Fibroblast of mammary gland (primary cell): Measurements from ENCODE around the gene TRERF1.
"Not testable (repeated sequence)": the region's sequence is repeated elsewhere in the genome, so short reads cannot be mapped to it uniquely, and the experiment has no call there.

Experiments used
- DNase-seq: peaks from one replicate; pipeline ENCODE4 v3.0.0-alpha.2; 2010; ENCODE audit warnings: low read depth
- H3K4me3 ChIP-seq: 2 replicates; pipeline ENCODE4 v1.5.1; 2011; ENCODE audit warnings: low read depth, mild to moderate bottlenecking, low read length, moderate library complexity; ENCODE audit not compliant: control insufficient read depth
- TF ChIP-seq, protein P1 (sequence below): conservative IDR thresholded peaks from 2 replicates; pipeline ENCODE4 v1.5.1; 2011; ENCODE audit warnings: low read depth, low read length, inconsistent platforms; ENCODE audit not compliant: control insufficient read depth, insufficient read depth

The TRERF1 gene

GRCh38 chr6:42450477-42451332 lies 1.0 kb downstream of the TRERF1 start:
- no peak for DNase-seq

GRCh38 chr6:42449917-42450476 lies 1.7 kb downstream of the TRERF1 start:
- peak; percentile 35 for DNase-seq
- TF ChIP-seq, protein P1, sequence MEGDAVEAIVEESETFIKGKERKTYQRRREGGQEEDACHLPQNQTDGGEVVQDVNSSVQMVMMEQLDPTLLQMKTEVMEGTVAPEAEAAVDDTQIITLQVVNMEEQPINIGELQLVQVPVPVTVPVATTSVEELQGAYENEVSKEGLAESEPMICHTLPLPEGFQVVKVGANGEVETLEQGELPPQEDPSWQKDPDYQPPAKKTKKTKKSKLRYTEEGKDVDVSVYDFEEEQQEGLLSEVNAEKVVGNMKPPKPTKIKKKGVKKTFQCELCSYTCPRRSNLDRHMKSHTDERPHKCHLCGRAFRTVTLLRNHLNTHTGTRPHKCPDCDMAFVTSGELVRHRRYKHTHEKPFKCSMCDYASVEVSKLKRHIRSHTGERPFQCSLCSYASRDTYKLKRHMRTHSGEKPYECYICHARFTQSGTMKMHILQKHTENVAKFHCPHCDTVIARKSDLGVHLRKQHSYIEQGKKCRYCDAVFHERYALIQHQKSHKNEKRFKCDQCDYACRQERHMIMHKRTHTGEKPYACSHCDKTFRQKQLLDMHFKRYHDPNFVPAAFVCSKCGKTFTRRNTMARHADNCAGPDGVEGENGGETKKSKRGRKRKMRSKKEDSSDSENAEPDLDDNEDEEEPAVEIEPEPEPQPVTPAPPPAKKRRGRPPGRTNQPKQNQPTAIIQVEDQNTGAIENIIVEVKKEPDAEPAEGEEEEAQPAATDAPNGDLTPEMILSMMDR, result no peak

More at GRCh38 chr6:42450477-42451332, 1.0 kb downstream of the TRERF1 start:
- TF ChIP-seq, protein P1, result no peak
- peak overlapping the region; percentile 87 for H3K4me3 ChIP-seq

DNA sequence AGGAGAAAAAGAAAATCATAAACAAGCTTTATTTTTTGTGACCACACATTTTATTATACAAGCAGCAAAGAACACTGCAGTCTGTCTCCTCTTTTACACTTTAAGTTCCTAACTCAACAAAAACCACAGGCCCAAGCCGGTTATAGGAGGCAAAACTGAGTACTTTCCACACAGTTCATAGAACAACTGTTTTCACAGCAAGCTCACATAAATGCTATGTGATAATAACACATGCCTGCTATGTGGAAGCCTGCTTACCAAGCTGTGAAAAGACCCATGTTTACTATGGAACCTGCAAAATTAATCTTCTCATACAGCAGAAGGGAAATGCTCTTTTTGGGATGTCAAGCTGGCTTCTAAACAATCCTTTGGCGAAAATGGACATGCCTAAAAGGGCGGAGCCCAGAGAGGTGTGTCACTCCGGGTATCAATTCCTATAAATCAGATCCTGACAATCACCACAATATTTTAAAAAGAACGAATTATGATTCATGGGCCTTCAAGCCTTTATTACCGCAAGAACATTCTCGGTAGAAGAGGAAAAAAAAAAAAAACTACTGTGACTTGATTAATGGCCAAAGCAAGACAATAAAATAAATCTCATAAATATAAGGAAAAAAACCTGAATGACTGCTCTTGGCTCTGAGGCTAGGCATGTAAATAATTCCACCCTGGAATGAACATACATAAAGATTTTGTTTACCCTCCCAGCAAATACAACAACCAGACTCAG lies 2.6 kb downstream of the TRERF1 start:
- H3K4me3 ChIP-seq, result peak overlapping the region; percentile 87
- TF ChIP-seq, protein P1, result no peak
- DNase-seq, result no peak

More at GRCh38 chr6:42449917-42450476, 1.7 kb downstream of the TRERF1 start:
- peak overlapping the region; percentile 87 for H3K4me3 ChIP-seq

- TF ChIP-seq, protein P1, result no peak
- no peak overlapping the region for H3K4me3 ChIP-seq
- DNase-seq, result no peak
These were observed 3.3 kb downstream of the TRERF1 start for GRCh38 chr6:42448391-42448790.

DNA sequence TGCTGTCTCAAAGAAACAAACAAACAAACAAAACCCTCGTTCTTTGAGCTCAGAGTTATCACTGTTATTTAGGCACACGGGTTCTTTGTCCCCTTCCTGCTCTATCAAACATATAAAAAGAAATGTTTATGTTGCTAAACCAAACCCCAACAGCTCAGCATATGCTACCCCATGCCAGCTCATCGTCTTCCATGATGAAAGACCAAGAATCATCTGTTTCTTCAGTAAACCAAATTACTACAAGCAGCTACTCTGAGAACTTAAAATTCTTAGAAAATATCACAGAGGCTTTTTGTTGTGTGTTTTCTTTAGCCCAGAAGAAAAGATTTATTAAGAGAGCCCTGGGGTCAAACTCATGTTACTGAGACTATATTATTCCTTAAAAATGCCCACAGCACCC lies 4.7 kb downstream of the TRERF1 start:
- no peak for DNase-seq
- no peak overlapping the region for H3K4me3 ChIP-seq
- TF ChIP-seq, protein P1, result no peak

GRCh38 chr6:42446370-42446769 lies 5.4 kb downstream of the TRERF1 start:
- DNase-seq, result no peak
- no peak overlapping the region for H3K4me3 ChIP-seq
- TF ChIP-seq, protein P1, result no peak

GRCh38 chr6:42445955-42446354 lies 5.8 kb downstream of the TRERF1 start:
- H3K4me3 ChIP-seq, DNase-seq: not testable (repeated sequence)
